A673 (cell line): ENCODE data around the gene CRACR2B. TPM values are rescaled to one million over a fixed set of nuclear protein-coding genes. Genes with fewer than 3 reads are reported as not detected.

ENCODE experiments used
- BruUV-seq: library from RNA; stranded (reverse); fragments of 400-500 nt; replicated peaks from 2 replicates; lab custom pipeline; 2021; lab: Mats Ljungman, UMichigan
- CTCF ChIA-PET: fragments of 300-600 bp; sonication (Branson Sonifier 250); formaldehyde crosslinking; loops from one replicate; lab custom pipeline; 2022; ENCODE audit warnings: antibody characterized with exemption; lab: Charles Lee
- POLR2A ChIA-PET: fragments of 300-600 bp; sonication (Branson Sonifier 250); formaldehyde crosslinking; loops from one replicate; lab custom pipeline; 2022; ENCODE audit warnings: antibody characterized with exemption; ENCODE audit not compliant: low non-redundant PET; lab: Charles Lee
- DNase-seq: peaks from one replicate; pipeline ENCODE4 v3.0.0-alpha.2; 2015; ENCODE audit warnings: low spot score
- H3K27ac ChIP-seq: fragments of 200-600 bp; sonication (generic); 2 replicates; pipeline ENCODE4 v1.5.1; 2016; ENCODE audit warnings: mixed run types, low read depth, mild to moderate bottlenecking, mixed read lengths, antibody characterized with exemption, low read length; ENCODE audit not compliant: poor library complexity, severe bottlenecking
- H3K27me3 ChIP-seq: fragments of 200-600 bp; sonication (generic); replicated peaks from 2 replicates; pipeline ENCODE4 v1.6.1; 2017; ENCODE audit warnings: mixed run types, low read depth, mild to moderate bottlenecking, mixed read lengths, antibody characterized with exemption, low read length; ENCODE audit not compliant: insufficient read depth, poor library complexity
- H3K36me3 ChIP-seq: fragments of 200-600 bp; sonication (generic); 2 replicates; pipeline ENCODE4 v1.6.1; 2016; ENCODE audit warnings: mixed run types, mild to moderate bottlenecking, mixed read lengths, antibody characterized with exemption, low read length; ENCODE audit not compliant: insufficient read depth, poor library complexity, severe bottlenecking
- H3K4me1 ChIP-seq: fragments of 200-600 bp; sonication (generic); 2 replicates; pipeline ENCODE4 v1.6.1; 2017; ENCODE audit warnings: mixed run types, mild to moderate bottlenecking, mixed read lengths, antibody characterized with exemption, low read length; ENCODE audit not compliant: insufficient read depth, poor library complexity, severe bottlenecking
- H3K4me3 ChIP-seq: fragments of 200-600 bp; sonication (generic); 2 replicates; pipeline ENCODE4 v1.5.1; 2016; ENCODE audit warnings: low read depth, mixed run types, mild to moderate bottlenecking, mixed read lengths, low read length; ENCODE audit not compliant: poor library complexity, severe bottlenecking
- H3K9me3 ChIP-seq: fragments of 200-600 bp; sonication (generic); 2 replicates; pipeline ENCODE4 v1.6.1; 2016; ENCODE audit warnings: mixed run types, low read depth, mild to moderate bottlenecking, mixed read lengths, antibody characterized with exemption, low read length; ENCODE audit not compliant: poor library complexity, severe bottlenecking
- EZH2 ChIP-seq: fragments of 200-600 bp; sonication (generic); IDR thresholded peaks from 2 replicates; pipeline ENCODE4 v1.6.1; 2017; ENCODE audit warnings: borderline replicate concordance, low read depth, mild to moderate bottlenecking, mixed read lengths, antibody characterized with exemption, low read length; ENCODE audit not compliant: poor library complexity, severe bottlenecking
- intact Hi-C: fragments of 100-400 bp; cut with micrococcal nuclease; formaldehyde crosslinking; loops from one replicate; pipeline ENCODE4 v1.10.0; 2022; ENCODE audit not compliant: unreplicated experiment
- total RNA-seq: library from RNA; stranded (reverse); gene quantifications from 2 replicates; pipeline ENCODE4 v1.2.3, GENCODE V29; 2021
- TF ChIP-seq, protein P1 (sequence below): fragments of 300-800, 200-600 bp; sonication (generic); conservative IDR thresholded peaks from 2 replicates; pipeline ENCODE4 v1.5.1; 2017; ENCODE audit warnings: low read depth, mild to moderate bottlenecking, antibody characterized with exemption, low read length, moderate library complexity, mixed read lengths

Gene CRACR2B
- total RNA-seq, 1 experiment from 2014 or later = 1.1 TPM

DNA sequence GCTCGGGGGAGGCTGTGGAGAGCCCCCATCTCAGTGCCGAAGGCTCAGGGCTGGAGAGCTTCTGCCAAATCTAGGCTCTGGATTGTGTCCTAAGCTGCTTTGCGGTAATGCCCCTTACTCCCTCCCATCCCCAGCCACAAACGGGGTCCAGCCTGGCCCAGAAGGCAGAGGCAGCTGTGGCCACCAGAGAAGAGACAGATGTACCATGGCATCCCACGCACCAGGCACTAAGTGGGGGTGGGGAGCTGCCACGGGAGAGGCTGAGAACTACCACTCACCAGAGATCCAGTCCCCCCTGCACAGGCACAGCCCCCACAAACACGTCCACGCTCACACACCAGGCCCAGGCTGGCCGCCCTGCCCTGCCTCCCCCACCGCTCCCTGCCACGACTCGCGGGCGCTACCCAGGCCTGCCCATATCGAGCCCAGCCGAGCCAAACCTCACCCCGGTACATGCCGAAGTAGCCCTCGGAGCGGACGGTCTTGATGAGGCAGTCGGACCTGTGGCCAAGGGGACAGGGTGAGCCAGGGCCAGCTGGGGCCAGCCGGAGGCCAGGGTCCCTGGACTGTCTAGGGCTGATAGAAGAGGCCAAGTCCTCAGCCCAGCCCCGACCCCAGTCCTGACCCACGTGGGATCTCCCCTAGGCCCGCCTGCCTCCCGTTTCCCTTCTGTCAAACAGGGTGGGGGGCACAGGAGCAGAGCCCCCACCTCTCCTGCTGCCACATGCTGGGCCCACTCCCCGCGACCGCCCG, 33.5 kb upstream of the CRACR2B start:
- intact Hi-C loops = no loop called here
- ChIA-PET POLR2A (no interaction called here), CTCF (no interaction called here)
- no peak overlapping the region for H3K4me3 ChIP-seq
- H3K27me3 ChIP-seq = no peaks in the 10 kb centered on the region
- peaks cover 10% of the 10 kb centered on the region for H3K4me1 ChIP-seq
- H3K27ac ChIP-seq = no peak overlapping the region
- H3K9me3 ChIP-seq = no peaks in the 10 kb centered on the region
- no peak for DNase-seq
- TF ChIP-seq, protein P1, sequence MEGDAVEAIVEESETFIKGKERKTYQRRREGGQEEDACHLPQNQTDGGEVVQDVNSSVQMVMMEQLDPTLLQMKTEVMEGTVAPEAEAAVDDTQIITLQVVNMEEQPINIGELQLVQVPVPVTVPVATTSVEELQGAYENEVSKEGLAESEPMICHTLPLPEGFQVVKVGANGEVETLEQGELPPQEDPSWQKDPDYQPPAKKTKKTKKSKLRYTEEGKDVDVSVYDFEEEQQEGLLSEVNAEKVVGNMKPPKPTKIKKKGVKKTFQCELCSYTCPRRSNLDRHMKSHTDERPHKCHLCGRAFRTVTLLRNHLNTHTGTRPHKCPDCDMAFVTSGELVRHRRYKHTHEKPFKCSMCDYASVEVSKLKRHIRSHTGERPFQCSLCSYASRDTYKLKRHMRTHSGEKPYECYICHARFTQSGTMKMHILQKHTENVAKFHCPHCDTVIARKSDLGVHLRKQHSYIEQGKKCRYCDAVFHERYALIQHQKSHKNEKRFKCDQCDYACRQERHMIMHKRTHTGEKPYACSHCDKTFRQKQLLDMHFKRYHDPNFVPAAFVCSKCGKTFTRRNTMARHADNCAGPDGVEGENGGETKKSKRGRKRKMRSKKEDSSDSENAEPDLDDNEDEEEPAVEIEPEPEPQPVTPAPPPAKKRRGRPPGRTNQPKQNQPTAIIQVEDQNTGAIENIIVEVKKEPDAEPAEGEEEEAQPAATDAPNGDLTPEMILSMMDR = no peak
- TF ChIP-seq EZH2 = no peak
- H3K36me3 ChIP-seq = peaks cover 5% of the 10 kb centered on the region
- BruUV-seq = no TSS peak

DNA sequence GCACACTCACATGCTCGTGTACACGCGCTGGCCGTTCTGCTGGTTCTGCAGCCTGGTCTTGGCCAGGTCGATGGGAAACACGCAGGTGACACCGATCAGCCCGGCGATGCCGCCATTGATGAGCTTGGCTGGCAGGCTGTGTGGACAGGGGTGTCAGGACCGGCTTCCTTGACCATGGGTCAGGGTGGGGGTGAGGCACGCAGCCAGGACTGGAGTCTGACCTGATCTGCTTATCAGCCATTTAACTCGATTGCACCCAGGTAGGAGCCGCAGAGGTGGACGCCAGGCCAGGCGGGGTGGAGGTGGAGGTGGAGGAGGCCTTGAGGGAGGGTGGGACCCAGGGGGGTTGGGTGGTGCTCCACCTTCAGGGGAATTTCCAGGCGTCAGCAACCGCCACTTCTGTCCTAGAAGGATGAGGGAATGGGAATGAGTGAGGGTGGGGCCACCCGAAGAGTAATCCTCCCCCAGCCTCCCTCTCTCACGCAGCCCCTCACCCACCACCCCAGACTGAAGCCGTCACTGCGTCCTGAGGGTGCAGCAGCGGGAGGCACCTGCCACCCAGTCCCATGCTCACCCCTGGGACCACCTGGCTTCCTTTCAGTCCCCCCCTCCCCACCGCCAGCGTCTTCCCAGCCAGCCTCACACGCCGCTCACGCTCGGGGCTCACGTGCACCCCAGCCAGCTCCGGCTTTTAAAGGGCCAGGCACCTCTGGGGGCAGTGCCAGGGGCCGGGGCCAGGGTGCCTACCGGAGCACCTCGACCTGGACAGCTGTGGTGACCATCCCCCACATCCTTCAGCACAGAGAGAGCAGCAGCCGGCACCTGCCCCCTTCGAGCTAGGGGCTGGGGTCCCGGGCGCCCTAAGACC, 32.7 kb upstream of the CRACR2B start:
- BruUV-seq = no TSS peak
- peaks cover 9% of the 10 kb centered on the region for H3K36me3 ChIP-seq
- intact Hi-C loops = no loop called here
- H3K4me3 ChIP-seq = peak overlapping the region; percentile 75
- no peaks in the 10 kb centered on the region for H3K27me3 ChIP-seq
- CTCF ChIA-PET = no interaction called here
- H3K4me1 ChIP-seq = peaks cover 7% of the 10 kb centered on the region
- TF ChIP-seq, protein P1 = no peak
- peak overlapping the region; percentile 61 for H3K27ac ChIP-seq
- no peaks in the 10 kb centered on the region for H3K9me3 ChIP-seq
- POLR2A ChIA-PET = no interaction called here
- DNase-seq = no peak

DNA sequence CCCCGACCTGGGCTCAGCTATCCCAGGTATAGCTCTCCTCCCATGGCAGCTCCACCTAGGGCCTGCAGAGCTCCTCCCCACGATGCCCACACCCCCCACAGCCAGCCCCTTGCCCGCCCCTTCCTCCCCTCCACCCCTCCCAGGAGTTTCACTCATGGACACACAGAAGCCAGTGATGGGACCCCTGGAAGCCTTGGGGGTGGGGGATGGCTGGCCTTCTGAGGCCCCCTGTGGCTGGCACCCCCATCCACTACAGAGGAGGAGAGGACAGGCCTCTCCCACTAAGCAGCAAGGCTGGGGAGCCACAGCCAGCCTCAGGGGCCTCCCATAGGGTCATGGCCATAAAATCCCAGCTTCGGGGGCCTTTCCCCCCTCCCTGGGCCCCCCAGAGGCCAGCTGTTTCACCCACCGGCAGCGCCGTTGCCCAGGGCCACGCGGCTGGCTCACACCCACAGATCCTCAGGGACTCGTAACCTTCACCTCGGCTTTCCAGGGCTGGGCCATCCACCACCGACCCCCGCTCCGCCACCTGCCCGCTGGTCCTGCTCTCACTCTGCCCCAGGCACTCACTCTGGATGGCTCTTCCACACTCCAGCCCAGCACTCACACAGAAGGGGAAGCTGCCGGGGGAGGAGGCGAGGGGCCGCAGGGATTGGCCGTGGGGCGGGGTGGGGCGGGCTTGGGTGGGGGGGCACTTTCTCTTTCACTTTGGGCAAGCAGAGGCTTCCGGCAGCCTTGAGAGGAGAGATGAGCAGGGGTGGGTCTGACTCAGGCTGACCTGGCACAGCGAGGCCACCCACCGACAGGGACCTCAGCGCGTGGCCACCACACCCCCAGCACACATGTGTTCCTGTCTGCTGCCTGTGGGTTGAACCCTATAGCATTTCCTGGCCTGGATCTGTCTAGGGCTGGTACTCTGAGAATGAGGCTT, 31.8 kb upstream of the CRACR2B start:
- DNase-seq = peak; percentile 83
- Histone ChIP-seq H3K27ac (peak overlapping the region; percentile 89), H3K9me3 (no peaks in the 10 kb centered on the region), H3K4me3 (peak overlapping the region; percentile 75), H3K36me3 (peaks cover 12% of the 10 kb centered on the region), H3K4me1 (peaks cover 7% of the 10 kb centered on the region), H3K27me3 (no peaks in the 10 kb centered on the region)
- BruUV-seq = no TSS peak
- POLR2A ChIA-PET = no interaction called here
- CTCF ChIA-PET = interaction anchor here (0.6 kb wide), 1 partner anchor 15 kb away, joined by 3 read pairs; no protein-coding TSS in a partner anchor
- intact Hi-C loops = no loop called here
- TF ChIP-seq, protein P1 = no peak
- TF ChIP-seq EZH2 = no peak
